GM21737 (cell line): ENCODE data around the gene HCFC2.
"Not testable (repeated sequence)": the region's sequence is repeated elsewhere in the genome, so short reads cannot be mapped to it uniquely, and the experiment has no call there.

Experiments used
- ATAC-seq: cut with Tn5 transposase; IDR thresholded peaks from one replicate; pipeline ENCODE4 v1.9.1; 2021; ENCODE audit warnings: mild to moderate bottlenecking, moderate library complexity; ENCODE audit not compliant: unreplicated experiment

Gene HCFC2

DNA sequence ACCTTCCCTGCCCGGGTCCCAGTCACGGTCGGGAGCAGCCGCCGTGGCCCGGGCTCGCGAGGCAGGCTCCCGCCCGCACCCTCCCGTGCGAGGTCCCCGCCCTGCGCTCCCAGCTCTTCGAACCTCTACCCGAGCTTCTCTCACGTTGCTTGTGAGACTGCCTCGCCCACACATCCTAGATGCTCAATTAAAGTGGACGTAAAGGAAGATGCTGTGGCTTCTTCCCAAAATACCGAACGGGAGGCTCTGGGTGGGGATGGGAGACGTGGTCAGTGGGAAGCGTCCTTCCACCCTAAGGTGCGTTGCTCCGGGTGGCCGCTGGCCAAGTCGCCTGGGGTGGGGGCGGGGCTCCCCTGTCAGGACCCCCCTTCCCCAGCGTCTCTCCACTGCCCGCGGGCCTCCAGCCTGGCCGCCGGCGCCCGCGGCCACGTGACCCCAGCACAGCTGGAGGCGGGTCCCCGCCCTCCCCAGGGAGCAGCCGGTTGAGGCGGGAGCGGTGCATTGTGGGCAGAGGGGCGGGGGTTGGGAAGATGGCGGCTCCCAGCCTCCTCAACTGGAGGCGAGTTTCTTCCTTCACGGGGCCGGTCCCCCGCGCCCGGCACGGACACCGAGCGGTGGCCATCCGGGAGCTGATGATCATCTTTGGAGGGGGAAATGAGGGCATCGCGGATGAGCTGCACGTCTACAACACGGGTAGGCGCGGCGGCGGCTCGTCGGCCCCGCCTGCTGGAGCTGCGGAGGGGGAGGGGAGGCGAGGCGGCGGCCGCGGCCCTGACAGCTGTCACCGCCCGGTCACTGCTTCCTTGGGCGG, at the start of gene HCFC2:
TSS of gene HCFC2 (plus strand) at position 501 of the 811 bp plus-strand sequence. CDS start at position 531, 30 bp downstream.
- peak; percentile 84 for ATAC-seq

DNA sequence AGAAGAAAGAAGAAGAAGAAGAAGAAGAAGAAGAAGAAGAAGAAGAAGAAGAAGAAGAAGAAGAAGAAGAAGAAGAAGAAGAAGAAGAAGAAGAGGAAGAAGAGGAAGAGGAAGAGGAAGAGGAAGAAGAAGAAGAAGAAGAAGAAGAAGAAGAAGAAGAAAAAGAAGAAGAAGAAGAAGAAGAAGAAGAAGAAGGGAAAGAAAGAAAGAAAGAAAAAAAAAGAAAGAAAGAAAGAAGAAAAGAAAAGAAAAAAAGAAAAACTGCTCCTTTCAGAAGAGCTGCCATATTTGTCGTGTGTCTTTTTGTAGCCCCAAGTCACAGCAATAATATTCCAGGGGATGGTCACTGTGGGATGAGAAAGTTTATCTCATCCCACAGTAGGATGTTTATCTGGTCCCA, 42.5 kb upstream of the HCFC2 start:
- not testable (repeated sequence) for ATAC-seq

DNA sequence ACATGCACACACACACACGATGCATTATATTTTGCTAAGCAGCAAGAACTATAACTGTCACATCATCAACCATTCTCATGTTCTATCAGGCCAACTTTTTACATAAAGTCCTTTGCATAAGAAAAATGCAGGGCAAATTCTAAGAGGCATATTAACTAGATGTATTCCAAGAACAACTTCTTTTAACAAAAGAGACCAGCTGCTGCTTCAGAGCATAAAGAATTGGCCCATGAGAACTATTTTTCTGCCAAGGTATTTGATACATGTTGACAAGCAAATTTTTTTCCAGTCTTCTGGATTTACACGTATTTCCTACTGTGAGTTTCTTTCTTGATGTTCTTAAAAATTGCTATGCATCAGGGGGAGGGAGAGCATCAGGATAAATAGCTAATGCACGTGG, 41.5 kb upstream of the HCFC2 start:
- no peak for ATAC-seq

DNA sequence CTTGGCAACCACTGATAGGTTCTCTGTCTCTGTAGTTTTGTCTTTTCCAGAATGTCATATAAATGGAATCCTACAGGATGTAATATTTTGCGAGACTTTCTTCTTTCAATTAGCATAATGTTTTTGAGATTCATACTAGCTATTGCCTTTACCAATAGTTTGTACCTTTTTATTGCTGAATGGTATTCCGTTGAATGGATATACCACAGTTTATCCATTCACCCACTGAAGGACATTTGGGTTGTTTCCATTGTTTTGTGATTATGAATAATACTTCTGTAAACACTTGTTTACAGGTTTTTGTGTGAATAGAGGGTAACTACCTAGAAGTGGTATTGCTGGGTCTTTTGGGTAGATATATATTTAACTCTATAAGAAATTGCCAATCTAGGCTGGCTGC, 40.6 kb upstream of the HCFC2 start:
- ATAC-seq = no peak

DNA sequence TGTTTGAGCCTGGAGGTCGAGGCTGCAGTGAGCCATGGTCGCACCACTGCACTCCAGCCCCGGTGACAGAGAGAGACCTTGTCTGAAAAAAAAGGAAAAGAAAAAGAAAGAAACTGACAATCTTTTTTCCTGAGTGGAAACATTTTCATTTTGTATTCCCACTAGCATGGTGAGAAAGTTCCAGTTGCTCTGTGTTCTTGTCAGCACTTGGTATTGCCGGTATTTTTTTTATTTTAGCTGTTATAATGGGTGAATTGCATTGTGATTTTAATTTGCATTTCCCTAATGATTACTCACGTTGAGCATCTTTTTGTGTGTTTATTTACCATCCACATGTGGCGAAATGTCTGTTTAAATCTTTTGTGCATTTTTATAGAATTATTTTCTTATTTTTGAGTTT, 40.0 kb upstream of the HCFC2 start:
- no peak for ATAC-seq

DNA sequence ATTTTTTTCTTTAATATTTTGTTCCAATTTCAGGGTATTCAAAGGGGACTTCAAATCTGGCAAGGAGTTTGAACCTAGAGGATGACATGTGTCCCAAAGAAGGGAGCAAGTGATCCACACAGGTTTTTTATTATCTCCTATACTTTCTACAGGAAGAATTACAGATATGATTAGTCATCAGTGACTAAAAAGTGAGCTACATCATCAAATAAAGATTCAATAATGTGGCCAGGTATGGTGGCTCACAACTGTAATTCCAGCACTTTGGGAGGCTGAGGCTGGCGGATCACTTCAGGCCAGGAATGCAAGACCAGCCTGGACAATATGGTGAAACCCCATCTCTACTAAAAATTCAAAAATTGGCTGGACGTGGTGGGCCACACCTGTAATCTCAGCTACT, 38.6 kb upstream of the HCFC2 start:
- no peak for ATAC-seq

DNA sequence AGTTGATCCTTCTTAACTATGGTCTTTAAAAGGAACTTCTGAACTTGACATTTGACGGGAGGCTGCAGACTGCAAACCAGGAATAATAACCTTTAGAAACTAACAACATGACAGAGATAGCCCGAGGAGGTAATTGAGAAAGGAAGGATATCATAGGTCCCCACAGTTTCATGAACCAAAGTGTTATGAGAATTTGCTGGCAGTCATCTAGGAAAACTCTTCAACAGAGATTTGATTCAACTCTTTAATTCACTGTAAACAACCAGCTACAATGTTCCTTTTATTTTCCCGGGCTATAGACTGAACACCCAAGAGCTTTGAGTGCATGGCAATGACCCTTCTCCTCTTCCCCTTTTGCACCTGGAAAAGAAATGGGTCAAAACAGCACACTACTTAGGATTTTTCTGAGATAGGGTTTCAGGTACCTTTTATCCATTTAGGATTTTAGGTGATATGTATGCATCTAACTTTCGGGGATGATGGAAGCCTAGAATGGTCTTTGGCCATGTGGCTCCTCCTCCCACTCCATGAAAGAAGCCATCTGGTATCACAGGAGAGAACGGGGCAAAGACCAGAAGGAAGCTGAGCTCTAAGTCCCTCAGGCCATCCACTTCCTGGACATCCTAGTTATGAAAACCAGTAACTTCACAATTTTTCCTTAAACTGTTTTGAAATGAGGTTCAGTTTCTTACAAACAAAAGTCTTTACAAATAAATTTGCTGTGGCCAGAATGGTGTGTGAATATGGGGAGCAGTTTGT, 37.3 kb upstream of the HCFC2 start:
- ATAC-seq = no peak

DNA sequence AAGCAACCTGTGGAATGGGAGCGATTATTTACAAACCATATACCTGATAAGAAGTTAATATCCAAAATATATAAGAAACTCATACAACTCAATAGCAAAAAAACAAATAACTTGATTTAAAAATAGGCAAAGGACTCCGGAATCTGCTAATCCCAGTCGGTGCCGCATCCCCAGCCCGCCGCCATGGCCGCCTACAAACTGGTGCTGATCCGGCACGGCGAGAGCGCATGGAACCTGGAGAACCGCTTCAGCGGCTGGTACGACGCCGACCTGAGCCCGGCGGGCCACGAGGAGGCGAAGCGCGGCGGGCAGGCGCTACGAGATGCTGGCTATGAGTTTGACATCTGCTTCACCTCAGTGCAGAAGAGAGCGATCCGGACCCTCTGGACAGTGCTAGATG, 33.7 kb upstream of the HCFC2 start:
- not testable (repeated sequence) for ATAC-seq

DNA sequence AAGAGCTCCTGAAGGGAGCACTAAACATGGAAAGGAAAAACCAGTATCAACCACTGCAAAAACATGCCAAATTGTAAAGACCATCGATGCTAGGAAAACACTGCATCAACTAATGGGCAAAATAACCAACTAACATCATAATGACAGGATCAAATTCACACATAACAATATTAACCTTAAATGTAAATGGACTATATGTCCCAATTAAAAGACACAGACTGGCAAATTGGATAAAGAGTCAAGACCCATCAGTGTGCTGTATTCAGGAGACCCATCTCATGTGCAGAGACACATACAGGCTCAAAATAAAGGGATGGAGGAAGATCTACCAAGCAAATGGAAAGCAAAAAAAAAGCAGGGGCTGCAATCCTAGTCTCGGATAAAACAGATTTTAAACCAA, 28.2 kb upstream of the HCFC2 start:
- ATAC-seq = not testable (repeated sequence)

DNA sequence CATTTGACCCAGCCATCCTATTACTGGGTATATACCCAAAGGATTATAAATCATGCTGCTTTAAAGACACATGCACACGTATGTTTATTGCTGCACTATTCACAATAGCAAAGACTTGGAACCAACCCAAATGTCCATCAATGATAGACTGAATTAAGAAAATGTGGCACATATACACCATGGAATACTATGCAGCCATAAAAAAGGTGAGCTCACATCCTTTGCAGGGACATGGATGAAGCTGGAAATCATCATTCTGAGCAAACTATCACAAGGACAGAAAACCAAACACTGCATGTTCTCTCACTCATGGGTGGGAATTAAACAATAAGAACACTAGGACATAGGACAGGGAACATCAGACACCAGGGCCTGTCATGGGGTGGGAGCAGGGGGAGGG, 24.6 kb upstream of the HCFC2 start:
- not testable (repeated sequence) for ATAC-seq

DNA sequence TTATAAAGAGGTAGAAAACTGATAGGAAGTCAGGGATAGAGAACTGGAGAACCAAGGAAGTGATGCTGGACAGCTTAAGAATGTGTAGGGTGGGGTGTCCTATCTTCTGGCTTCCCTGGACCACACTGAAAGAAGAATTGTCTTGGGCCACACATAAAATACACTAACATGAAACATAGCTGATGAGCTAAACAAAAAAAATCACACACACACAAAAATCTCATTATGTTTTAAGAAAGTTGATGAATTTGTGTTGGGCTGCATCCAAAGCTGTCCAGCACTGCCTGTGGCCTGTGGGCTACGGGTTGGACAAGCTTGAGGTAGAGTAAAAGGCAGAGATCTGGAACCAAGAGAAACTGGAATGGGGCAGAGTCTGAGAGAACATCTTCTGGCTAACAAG, 21.8 kb upstream of the HCFC2 start:
- ATAC-seq = no peak

DNA sequence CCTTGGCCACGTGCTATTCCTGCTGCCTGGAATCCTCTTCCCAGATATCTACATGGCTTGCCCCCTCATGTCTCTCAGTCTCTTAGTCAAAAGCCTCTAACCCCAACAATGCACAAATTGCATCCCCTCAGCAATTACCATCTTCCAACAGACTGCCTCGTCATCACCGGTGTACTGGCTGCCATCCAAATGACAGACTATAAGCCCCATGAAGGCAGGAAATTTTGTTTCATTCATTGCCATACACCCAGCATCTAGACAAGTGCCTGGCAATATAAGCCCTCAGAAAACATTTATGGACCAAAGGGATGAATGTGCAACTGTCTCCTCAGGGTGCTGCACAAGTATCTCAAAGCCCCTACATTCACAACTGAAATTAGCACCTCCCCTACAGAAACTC, 20.2 kb upstream of the HCFC2 start:
- ATAC-seq = no peak

DNA sequence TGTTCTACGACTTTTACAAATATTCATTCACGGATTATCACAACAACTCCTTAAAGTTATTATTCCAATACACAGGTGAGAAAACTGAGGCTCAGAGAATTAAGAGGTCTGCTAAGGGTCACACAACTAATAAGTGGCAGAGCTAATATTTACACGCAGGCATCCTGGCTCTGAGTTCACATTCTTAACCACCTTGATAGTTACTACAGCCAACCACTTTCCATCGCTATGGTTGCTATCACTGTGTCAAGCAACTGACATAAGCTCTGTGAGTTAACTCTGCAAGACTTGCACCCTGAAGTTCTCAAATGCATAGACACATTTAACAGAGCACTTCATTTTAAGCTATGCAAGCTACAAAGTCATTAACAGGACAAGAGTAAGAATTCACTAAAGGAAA, 18.0 kb upstream of the HCFC2 start:
- ATAC-seq = no peak

DNA sequence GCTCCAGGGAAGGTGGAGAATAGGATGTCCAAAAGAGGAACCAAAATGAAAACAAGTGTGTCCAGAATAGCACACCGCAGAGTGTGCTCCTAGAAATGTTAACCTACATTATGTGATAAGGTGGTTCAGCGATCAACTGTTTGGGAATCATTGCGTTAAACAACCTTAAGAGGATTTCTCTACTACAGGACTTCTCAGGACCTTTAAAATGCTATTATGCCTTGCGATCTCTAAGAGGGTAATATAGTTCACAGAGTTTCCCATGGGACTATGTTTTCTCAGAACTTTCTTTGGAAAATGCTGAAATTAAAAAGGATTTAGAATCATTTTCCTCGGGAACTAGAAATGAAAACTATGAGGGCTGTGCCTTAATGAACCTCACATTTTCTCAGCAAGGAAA, 16.2 kb upstream of the HCFC2 start:
- ATAC-seq = no peak

DNA sequence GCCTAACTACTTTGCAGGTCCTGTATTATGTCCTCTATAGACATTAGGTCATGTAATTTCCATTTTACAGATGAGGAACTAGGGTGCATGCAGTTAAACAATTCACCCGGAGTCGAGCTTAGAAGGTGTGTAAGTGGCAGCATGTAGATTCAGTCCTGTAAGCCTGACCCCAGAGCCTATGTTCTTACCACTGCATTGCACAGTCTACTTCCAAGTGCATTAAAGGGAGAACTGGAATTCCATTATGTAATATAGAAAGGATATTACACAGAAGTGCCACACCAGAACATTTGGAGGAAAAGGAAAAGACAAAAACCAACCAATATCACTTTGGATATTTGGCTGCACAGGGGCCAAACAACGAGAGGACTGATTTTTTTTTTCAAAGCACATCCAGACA, 15.5 kb upstream of the HCFC2 start:
- ATAC-seq = no peak

DNA sequence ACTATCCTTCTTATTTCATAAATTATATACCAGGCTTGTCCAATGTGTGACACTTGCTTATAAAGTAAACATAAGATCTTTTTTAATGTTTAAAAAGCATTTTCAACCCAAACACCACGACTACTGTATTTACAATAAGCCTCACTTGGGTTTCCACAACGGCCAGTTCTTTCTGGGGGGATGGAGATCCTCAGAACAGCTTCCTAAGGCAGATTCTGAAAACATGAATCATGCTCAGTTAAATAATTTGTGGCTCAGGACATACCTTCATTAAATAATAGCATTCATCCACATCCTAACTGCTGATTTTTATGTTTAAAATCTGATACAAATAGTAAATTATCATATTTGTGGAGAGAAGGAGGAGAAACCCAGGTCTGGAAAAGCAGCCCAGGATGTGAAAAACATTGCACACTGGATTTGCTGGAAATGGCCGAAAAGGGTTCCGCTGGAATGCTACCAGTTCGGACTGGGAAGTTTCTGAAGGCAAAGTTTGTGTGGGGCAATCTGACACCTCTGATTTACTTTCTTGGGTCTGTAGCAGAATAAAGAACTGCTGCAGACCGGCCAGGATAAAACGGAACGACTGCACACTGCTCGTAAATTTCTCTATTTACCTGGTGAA, 14.9 kb upstream of the HCFC2 start:
- ATAC-seq = no peak

DNA sequence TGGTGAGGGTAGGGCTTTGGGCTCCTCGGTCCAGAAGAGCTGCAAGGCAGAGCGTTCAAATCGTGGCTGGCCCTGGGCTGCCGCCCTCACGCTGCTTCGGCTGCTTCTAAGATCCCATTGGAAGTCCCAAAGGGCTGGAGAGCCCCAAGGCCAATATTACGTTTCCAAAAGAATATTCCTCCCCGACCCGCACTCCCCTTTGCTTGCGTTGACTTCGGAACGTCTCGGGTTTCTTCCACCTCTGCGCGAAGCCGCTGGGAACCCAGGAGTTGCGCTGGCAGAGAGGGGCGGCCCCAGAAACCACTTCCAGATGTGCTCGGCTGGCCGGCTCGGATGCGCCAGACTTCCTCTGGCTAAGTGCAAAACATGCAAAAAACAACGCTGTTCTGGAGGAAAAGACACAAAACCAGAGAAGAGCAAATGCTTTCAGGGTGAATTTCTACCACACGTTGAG, 14.4 kb upstream of the HCFC2 start, which contains the start of gene GLT8D2:
TSS of gene GLT8D2 (minus strand) at position 285 of the 454 bp plus-strand sequence. CDS start 30,539 bp downstream, outside the sequence.
- ATAC-seq = no peak

DNA sequence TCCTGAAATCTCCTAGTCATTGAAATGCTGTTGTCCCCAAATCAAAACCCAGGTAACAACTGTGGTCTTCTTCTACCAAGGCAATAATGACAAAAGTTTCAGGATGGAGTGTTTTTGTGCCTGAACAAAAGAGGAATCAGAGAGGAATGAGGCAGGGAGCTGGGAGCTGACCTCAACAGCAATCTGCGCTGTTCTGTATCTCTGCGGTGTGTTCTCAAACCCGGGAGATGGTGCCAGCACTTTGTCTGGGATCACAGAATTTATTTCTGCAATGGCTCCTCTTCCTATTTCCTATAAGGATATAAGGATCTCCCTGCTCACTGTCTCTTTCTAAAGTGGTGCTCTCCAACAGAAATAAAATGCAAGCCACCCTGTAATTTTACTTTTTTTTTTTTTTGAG, 13.9 kb upstream of the HCFC2 start:
- no peak for ATAC-seq

DNA sequence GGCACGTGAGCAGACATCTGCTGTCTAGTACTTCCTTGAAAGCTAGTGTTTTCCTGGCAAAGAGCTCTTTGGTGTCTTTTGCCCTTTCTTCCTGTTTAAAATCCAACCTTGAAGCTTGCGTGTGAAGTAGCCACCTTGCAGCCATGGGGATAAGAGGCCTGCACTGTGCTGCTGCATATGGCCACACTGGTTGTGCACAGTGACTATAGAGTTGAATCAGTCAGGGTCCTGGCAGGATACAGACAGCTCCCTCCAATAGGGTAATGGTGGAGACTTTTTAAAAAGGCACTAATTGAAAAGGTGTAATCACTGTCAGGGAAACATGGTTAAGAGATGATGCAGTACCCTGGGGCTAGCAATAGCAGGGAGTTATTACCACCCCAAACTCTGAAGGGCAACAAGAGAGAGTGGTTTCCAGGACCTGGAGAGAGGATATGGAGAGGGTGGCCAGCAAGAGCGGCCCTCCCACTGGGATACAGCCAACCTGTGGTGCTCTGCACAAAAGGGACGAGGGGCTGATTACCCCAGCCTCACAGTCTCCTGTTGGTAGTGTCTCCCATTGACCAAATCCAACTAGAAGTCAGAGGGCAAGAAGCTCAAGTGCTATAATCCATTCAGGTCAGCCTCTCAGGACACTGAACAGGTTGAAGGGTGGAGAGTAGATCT, 9.5 kb upstream of the HCFC2 start:
- no peak for ATAC-seq

DNA sequence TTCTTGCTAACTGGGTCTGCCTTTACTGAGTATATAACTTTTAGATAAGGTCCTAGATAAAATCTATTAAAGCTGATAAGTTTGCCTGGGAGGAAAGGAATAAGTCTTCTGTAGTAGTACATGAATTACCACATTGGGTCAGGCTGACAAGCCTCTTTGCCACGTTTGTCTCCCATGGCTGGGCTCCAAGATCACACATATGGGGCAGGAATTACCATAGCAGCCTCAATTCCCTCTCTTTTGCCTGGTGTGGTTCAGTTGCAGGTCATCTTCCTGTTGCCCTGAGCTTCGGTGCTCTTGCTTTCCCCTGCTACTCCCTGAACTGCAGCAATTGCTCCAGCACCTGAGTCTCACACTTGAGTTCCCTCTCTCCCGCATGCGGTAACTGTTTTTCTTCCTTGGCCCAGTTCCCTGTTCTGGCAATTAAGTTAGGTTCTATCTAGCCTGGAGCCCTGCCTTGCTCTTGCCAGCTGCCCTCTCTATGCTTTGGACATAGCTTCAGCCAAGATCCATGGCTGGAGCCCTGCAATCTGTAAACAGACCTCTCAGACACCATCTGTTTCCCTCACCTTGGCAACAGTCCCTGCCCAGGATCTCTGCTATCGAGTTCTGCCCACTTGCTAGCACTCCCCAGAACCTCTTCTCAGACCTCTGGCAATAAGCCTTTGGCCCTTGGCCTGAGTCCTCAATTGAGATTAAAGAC, 8.5 kb upstream of the HCFC2 start:
- no peak for ATAC-seq
